ENCODE results near the gene DUS4L. TPM values are rescaled to one million over a fixed set of nuclear protein-coding genes. Genes with fewer than 3 reads are reported as not detected.

DUS4L gene
- total RNA-seq, 2 donors from 2014 or later, result 13.2 to 18.0 TPM

DNA sequence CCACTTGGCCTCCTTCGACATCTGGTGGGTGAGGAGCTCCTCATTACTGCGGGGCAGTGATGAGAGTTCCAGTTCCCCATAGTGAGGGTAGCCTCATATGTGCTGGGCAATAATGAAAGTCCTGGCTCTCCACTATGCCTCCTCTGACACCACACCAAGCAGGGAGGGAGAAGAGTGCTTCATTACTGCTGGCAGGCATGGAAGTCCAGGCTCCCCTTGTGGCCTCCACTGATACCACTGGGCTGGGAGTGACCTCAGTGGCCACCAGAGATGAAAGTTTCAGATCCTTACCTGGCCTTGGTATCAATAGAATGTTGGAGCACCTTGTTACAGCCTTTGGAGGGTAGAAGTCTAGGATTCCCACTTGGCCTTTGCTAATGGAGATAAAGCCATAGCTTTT lies 6.5 kb downstream of the DUS4L start:
- no peak overlapping the region for H3K9ac ChIP-seq (ENCODE audit: extremely low read depth, low read length, poor library complexity, severe bottlenecking)
- H3K9me3 Mint-ChIP-seq, result no peaks in the 10 kb centered on the region
- no peaks in the 10 kb centered on the region for H3K4me1 ChIP-seq (ENCODE audit: control insufficient read depth, insufficient read depth, low read length)
- H3K27me3 ChIP-seq (ENCODE audit: control insufficient read depth, insufficient read depth, low read length, poor library complexity, severe bottlenecking), result no peaks in the 10 kb centered on the region
- no peak overlapping the region for H3K4me3 Mint-ChIP-seq
- no peak overlapping the region for H3K4me3 ChIP-seq (ENCODE audit: low read length)
- H3K27me3 Mint-ChIP-seq (ENCODE audit: insufficient read depth), result no peaks in the 10 kb centered on the region
- H3K27ac ChIP-seq (ENCODE audit: low read depth, low read length), result no peak overlapping the region
- H3K36me3 Mint-ChIP-seq (ENCODE audit: low read depth), result peaks cover 25% of the 10 kb centered on the region
- TF ChIP-seq, protein P1, sequence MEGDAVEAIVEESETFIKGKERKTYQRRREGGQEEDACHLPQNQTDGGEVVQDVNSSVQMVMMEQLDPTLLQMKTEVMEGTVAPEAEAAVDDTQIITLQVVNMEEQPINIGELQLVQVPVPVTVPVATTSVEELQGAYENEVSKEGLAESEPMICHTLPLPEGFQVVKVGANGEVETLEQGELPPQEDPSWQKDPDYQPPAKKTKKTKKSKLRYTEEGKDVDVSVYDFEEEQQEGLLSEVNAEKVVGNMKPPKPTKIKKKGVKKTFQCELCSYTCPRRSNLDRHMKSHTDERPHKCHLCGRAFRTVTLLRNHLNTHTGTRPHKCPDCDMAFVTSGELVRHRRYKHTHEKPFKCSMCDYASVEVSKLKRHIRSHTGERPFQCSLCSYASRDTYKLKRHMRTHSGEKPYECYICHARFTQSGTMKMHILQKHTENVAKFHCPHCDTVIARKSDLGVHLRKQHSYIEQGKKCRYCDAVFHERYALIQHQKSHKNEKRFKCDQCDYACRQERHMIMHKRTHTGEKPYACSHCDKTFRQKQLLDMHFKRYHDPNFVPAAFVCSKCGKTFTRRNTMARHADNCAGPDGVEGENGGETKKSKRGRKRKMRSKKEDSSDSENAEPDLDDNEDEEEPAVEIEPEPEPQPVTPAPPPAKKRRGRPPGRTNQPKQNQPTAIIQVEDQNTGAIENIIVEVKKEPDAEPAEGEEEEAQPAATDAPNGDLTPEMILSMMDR (conservative IDR thresholded peaks at IDR 0.05), result no peak
- 88% methylated on average over 2 of the region's 2 CpGs; no CpG with 5 or more reads in 1 of the 2 experiments for WGBS, 2 experiments (ENCODE audit: insufficient coverage in 1 of 2, insufficient read length in 1 of 2)
- H3K9me3 ChIP-seq (ENCODE audit: control insufficient read depth, low read length), result no peaks in the 10 kb centered on the region
- no peak for DNase-seq
- no peak overlapping the region for H3K27ac Mint-ChIP-seq
- H3K36me3 ChIP-seq (ENCODE audit: control insufficient read depth, insufficient read depth, low read length), result peaks cover 24% of the 10 kb centered on the region
- H3K4me1 Mint-ChIP-seq, result no peaks in the 10 kb centered on the region

DNA sequence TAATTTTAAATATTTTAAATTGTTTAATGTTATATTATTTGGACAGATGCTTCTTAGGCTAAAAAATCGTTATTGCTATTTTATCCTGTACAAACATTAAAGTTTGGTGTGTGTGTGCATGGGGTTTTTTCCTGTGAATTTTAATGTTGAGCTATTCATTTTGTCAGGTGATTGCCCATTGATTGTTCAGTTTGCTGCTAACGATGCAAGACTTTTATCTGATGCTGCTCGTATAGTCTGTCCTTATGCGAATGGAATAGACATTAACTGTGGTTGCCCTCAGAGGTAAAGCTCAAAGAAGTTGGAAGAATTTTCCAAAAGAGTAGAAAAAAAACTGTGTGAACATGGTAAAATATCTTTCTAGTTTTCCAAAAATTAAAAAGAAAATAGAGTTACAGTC lies 9.8 kb downstream of the DUS4L start:
- H3K9me3 Mint-ChIP-seq, result no peaks in the 10 kb centered on the region
- H3K27me3 ChIP-seq (ENCODE audit: control insufficient read depth, insufficient read depth, low read length, poor library complexity, severe bottlenecking), result no peaks in the 10 kb centered on the region
- no peak overlapping the region for H3K9ac ChIP-seq (ENCODE audit: extremely low read depth, low read length, poor library complexity, severe bottlenecking)
- H3K27ac ChIP-seq (ENCODE audit: low read depth, low read length), result no peak overlapping the region
- H3K4me3 ChIP-seq (ENCODE audit: low read length), result no peak overlapping the region
- H3K4me1 Mint-ChIP-seq, result no peaks in the 10 kb centered on the region
- no peaks in the 10 kb centered on the region for H3K9me3 ChIP-seq (ENCODE audit: control insufficient read depth, low read length)
- H3K27ac Mint-ChIP-seq, result no peak overlapping the region
- H3K36me3 ChIP-seq (ENCODE audit: control insufficient read depth, insufficient read depth, low read length), result peaks cover 23% of the 10 kb centered on the region
- TF ChIP-seq, protein P1 (conservative IDR thresholded peaks at IDR 0.05), result no peak
- peaks cover 24% of the 10 kb centered on the region for H3K36me3 Mint-ChIP-seq (ENCODE audit: low read depth)
- 91% methylated on average over 3 to 4 of the region's 4 CpGs for WGBS, 2 experiments (ENCODE audit: insufficient coverage in 1 of 2, insufficient read length in 1 of 2)
- no peaks in the 10 kb centered on the region for H3K27me3 Mint-ChIP-seq (ENCODE audit: insufficient read depth)
- no peak overlapping the region for H3K4me3 Mint-ChIP-seq
- H3K4me1 ChIP-seq (ENCODE audit: control insufficient read depth, insufficient read depth, low read length), result no peaks in the 10 kb centered on the region
- no peak for DNase-seq

DNA sequence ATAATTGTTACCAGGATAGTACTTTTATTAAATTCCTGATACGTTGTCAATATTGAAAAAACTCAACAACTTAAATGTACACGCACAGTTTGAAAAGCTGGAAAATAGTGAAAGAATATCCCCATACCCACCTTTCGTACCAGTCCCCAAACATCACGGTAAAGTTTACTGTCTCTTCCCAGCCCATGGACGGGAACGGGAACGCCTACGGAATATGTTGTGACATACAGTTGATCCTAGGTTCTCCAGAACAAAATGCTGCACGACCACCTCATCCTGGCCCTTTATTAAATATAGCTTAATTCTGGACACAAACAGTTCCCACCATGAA lies 15.7 kb downstream of the DUS4L start:
- Mint-ChIP-seq H3K27ac (peak overlapping the region; percentile 98), H3K27me3 (ENCODE audit: insufficient read depth) (no peaks in the 10 kb centered on the region), H3K4me1 (peaks cover 7% of the 10 kb centered on the region), H3K4me3 (peak overlapping the region; percentile 88), H3K9me3 (no peaks in the 10 kb centered on the region), H3K36me3 (ENCODE audit: low read depth) (peaks cover 17% of the 10 kb centered on the region)
- Histone ChIP-seq H3K4me1 (ENCODE audit: control insufficient read depth, insufficient read depth, low read length) (no peaks in the 10 kb centered on the region), H3K9me3 (ENCODE audit: control insufficient read depth, low read length) (no peaks in the 10 kb centered on the region), H3K36me3 (ENCODE audit: control insufficient read depth, insufficient read depth, low read length) (peaks cover 12% of the 10 kb centered on the region), H3K27me3 (ENCODE audit: control insufficient read depth, insufficient read depth, low read length, poor library complexity, severe bottlenecking) (no peaks in the 10 kb centered on the region), H3K9ac (ENCODE audit: extremely low read depth, low read length, poor library complexity, severe bottlenecking) (peak overlapping the region; percentile 69), H3K4me3 (ENCODE audit: low read length) (peak overlapping the region; percentile 94), H3K27ac (ENCODE audit: low read depth, low read length) (peak overlapping the region; percentile 47)
- WGBS, 2 experiments (ENCODE audit: insufficient coverage in 1 of 2, insufficient read length in 1 of 2), result 6 to 14% methylated on average over 6 to 9 of the region's 9 CpGs
- TF ChIP-seq, protein P1 (conservative IDR thresholded peaks at IDR 0.05), result no peak
- no peak for DNase-seq
